Activated T-cell treated with anti-CD3 and anti-CD28 coated beads, Interleukin-2, amount 50 U/mL, for 4 hours (primary cell): Measurements from ENCODE around the gene HHATL. TPM values are rescaled to one million over a fixed set of nuclear protein-coding genes. Genes with fewer than 3 reads are reported as not detected.

Experiments used
- ATAC-seq, 2 donors: fragments of 200-7000 bp; cut with Tn5 transposase; one replicate each; pipeline ENCODE4 v1.10.0; 2021
- DNase-seq: peaks from one replicate; pipeline ENCODE4 v3.0.0-alpha.2; 2020
- H3K27me3 Mint-ChIP-seq: one replicate; pipeline ENCODE4 v1.8.0; 2021; ENCODE audit warnings: low read depth, mixed read lengths
- H3K36me3 Mint-ChIP-seq: one replicate; pipeline ENCODE4 v1.8.0; 2022; ENCODE audit warnings: mixed read lengths; ENCODE audit not compliant: insufficient read depth
- H3K4me1 Mint-ChIP-seq: one replicate; pipeline ENCODE4 v1.8.0; 2021; ENCODE audit warnings: low read depth, mixed read lengths
- H3K4me3 Mint-ChIP-seq: one replicate; pipeline ENCODE4 v1.8.0; 2021; ENCODE audit warnings: mild to moderate bottlenecking, moderate library complexity, mixed read lengths
- H3K9me3 Mint-ChIP-seq: one replicate; pipeline ENCODE4 v1.8.0; 2021; ENCODE audit warnings: mixed read lengths
- total RNA-seq, 3 donors: library from RNA; stranded (reverse); gene quantifications; one replicate each; pipeline ENCODE4 v1.2.1, GENCODE V29; 2021

HHATL gene
- total RNA-seq, 3 donors from 2014 or later, result not detected

- Mint-ChIP-seq H3K9me3 (no peaks in the 10 kb centered on the region), H3K27me3 (peaks cover 18% of the 10 kb centered on the region), H3K36me3 (no peaks in the 10 kb centered on the region), H3K4me3 (no peak overlapping the region), H3K4me1 (no peaks in the 10 kb centered on the region)
- no peak for DNase-seq
- ATAC-seq, result no peak
These were observed 9.7 kb upstream of the HHATL start for GRCh38 chr3:42712344-42712648.

DNA sequence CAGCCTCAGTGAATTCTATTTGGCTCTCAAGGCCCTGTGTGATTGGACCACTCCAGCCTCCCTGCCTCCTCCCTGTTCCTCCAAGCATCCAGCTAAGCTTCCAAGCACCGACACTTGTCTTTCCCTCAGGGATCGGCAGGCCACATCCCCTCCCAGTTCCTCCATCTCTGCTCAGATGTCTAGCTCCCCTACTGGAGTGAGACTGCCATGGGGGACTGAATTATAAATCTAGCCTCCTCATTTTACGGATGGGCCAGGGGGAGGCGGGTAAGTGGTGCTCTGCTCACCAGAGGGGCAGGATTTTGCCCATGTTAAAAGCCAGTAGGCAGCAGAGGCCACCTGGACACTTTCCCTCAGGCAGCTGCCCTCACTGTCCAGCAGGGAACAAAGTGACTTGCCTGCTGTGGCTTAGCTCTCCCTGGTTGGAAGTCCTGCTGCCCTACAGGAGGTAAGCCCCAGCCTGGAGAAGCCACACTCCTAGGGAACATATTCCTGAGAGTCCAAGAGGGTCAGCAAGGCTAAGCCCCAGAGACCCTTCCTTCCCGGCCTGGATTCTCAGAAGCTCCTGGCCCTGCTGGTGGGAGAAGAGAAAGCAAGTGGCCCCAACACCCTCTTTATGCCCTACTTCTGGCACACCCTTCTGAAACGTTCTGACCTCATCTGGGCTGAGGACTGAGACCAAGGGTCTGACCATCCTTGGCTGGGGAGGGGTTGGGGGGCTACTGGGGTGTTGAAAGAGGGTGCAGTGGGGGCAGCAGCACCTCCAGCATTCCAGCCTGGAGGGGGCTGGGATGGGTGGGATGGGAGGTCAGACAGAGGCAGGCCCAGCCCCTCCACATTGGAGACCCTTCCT, 9.1 kb upstream of the HHATL start:
- H3K4me3 Mint-ChIP-seq, result no peak overlapping the region
- H3K9me3 Mint-ChIP-seq, result no peaks in the 10 kb centered on the region
- H3K36me3 Mint-ChIP-seq, result no peaks in the 10 kb centered on the region

DNA sequence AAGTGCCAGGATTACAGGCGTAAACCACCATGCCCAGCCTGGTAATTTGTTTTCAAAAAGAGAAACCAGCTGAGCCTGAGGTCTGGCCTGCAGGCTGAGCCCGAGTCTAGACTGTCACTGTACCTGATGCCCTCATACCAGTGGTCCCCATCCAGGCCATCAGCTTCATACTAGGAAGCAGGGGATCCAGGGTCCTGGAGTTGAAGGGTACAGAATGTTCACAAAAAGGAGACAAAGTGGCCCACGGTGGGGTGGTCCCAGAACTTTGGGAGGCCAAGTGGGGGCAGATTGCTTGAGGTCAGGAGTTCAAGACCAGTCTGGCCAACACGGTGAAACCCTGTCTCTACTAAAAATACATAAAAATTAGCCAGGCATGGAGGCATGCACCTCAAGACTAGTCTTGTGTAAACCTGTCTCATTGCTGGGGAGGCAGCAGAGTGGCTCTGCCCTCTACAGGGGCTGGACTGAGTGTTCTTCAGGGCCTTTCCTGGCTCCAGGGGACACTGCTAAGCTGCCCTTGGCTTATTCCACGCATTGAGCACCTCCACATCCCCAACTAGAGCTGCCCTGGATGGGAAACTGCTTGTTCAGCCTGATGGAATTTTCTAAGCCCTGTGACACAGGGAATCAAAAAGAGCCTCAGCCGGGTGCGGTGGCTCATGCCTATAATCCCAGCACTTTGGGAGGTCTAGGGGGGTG, 7.9 kb upstream of the HHATL start:
- DNase-seq (no peak), ATAC-seq (no peak)
- H3K27me3 Mint-ChIP-seq, result peaks cover 18% of the 10 kb centered on the region
- H3K36me3 Mint-ChIP-seq, result no peaks in the 10 kb centered on the region
- H3K9me3 Mint-ChIP-seq, result no peaks in the 10 kb centered on the region
- no peaks in the 10 kb centered on the region for H3K4me1 Mint-ChIP-seq
- H3K4me3 Mint-ChIP-seq, result no peak overlapping the region

More for the DNA sequence above, 9.1 kb upstream of the HHATL start:
- H3K4me1 Mint-ChIP-seq, result no peaks in the 10 kb centered on the region
- no peak for DNase-seq
- H3K27me3 Mint-ChIP-seq, result peaks cover 18% of the 10 kb centered on the region
- ATAC-seq, result no peak

DNA sequence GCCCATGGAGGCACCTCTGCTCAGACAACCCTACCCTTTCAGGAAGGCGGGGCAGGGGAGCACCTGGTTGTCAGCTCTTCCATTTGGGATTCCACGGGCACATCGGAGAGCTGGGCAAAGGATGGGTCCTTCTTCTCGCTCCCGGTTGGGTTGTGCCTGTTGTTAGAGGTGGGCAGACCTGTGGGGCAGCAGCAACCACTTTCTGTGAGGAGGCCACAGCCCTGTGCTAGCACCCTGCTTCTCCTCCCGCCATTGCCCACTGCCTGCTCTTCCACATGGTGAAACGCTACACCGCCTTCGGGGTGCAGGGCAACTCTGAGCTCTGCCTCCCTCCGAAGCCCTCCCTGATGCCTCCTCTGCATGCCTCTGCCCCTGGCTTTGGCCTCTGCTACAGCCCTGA, 7.0 kb upstream of the HHATL start:
- no peaks in the 10 kb centered on the region for H3K9me3 Mint-ChIP-seq
- no peak overlapping the region for H3K4me3 Mint-ChIP-seq

DNA sequence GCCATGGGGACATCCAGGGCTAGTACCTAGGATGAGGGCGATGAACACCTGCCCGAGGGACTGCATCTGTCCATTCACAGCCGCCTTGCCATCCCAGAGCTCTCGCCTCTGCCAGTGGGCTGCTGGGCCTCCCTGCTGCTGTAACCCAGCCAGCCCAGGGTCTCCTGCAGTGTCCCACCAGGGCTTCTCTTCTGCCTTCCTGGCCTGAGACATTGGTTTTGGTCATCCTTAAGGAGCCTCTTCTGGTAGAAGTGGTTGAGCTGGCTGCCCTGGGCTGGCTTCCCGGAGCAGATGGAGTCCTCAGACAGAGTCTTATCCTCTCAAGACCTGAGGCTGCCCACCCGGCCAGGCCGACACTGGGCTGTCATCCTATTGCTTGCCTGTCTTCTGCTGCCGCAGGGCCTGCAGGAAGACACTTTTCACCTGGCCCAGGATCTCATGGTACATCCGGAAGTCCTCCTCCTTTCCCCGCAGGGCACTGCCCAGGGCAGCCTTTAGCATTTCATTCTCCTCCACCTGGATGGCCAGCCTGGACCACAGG, 6.1 kb upstream of the HHATL start:
- no peak overlapping the region for H3K4me3 Mint-ChIP-seq
- ATAC-seq, result no peak

More for the DNA sequence above, 7.0 kb upstream of the HHATL start:
- ATAC-seq, result no peak
- H3K36me3 Mint-ChIP-seq, result no peaks in the 10 kb centered on the region
- DNase-seq, result no peak
- no peaks in the 10 kb centered on the region for H3K4me1 Mint-ChIP-seq
- peaks cover 18% of the 10 kb centered on the region for H3K27me3 Mint-ChIP-seq

GRCh38 chr3:42707620-42708355, 5.2 kb upstream of the HHATL start:
- DNase-seq (no peak), ATAC-seq (no peak)
- Mint-ChIP-seq H3K4me3 (no peak overlapping the region), H3K36me3 (no peaks in the 10 kb centered on the region), H3K9me3 (no peaks in the 10 kb centered on the region), H3K4me1 (no peaks in the 10 kb centered on the region), H3K27me3 (peaks cover 15% of the 10 kb centered on the region)

More for the DNA sequence above, 6.1 kb upstream of the HHATL start:
- Mint-ChIP-seq H3K4me1 (no peaks in the 10 kb centered on the region), H3K27me3 (peaks cover 15% of the 10 kb centered on the region), H3K36me3 (no peaks in the 10 kb centered on the region), H3K9me3 (no peaks in the 10 kb centered on the region)
- DNase-seq, result no peak

GRCh38 chr3:42706721-42707619, 4.4 kb upstream of the HHATL start:
- Mint-ChIP-seq H3K4me1 (no peaks in the 10 kb centered on the region), H3K27me3 (peaks cover 15% of the 10 kb centered on the region), H3K36me3 (no peaks in the 10 kb centered on the region), H3K4me3 (no peak overlapping the region), H3K9me3 (no peaks in the 10 kb centered on the region)
- ATAC-seq, result no peak
- DNase-seq, result no peak

DNA sequence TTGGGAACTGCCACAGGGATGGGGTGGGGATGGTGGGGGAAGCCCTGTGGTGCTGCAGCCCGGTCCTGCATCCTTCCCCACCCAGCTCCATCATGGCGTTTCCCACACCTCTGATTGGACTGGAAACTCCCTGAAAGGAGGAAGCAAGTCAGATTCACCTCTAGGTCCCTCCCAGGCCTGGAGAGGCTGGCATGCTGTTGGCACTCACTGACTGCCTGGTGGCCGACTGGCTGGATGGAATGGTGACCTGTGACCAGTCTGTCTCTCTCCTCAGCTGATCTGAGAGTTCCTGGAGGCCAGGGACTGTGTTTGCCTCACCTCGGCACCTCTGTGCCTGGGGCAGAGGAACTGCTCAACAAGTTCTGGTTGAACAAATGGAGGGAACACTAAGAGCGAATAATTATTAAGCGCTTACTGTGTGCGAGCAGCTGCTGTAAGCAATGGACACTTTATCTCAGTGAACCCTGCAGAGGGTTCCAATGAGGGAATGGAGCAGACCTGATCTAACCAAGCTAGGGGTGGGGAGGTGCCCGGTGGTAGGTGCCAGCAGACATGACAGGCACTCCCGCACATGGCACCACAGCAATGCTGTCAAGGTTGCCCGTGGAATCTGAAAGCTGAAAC, 3.5 kb upstream of the HHATL start:
- ATAC-seq (no peak), DNase-seq (no peak)
- no peaks in the 10 kb centered on the region for H3K9me3 Mint-ChIP-seq
- no peaks in the 10 kb centered on the region for H3K36me3 Mint-ChIP-seq
- no peaks in the 10 kb centered on the region for H3K4me1 Mint-ChIP-seq
- peaks cover 18% of the 10 kb centered on the region for H3K27me3 Mint-ChIP-seq
- H3K4me3 Mint-ChIP-seq, result no peak overlapping the region

DNA sequence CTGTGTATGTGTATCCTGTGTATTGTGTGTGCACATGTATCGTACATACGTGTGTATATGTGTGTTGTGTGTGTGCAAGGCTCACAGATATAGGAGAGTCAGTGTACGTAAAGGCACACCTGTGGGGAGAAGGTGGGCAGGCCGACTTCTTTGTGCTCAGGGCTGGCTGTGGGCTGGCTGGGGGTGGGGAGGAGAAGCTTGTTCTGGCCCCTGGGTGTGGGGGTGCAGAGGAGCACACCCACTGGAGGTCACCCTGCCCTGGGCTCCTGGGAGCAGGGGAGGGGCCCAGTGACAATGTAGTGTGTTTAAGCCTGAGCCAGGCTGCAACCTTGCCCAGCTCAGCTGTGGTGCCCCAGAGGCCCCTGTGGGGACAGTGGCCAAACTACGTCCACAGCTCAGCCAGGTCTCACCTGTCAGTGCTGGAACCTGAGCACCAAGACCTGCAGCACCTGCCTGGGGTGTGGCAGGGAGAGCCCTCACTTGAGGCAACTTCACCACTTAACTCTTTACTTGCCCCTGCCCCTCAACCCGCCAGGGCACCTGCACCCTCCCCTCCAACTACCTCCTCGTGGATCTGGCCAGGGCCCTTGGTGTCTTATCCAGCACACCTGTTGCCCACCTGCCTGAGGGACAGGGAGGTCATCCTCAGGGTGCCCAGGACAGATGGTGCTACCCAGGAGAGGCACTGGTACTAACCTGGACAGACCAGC, 2.6 kb upstream of the HHATL start:
- DNase-seq, result no peak
- Mint-ChIP-seq H3K4me1 (no peaks in the 10 kb centered on the region), H3K36me3 (no peaks in the 10 kb centered on the region), H3K9me3 (no peaks in the 10 kb centered on the region), H3K27me3 (peaks cover 19% of the 10 kb centered on the region), H3K4me3 (no peak overlapping the region)
- ATAC-seq, result no peak

- Mint-ChIP-seq H3K36me3 (no peaks in the 10 kb centered on the region), H3K4me1 (no peaks in the 10 kb centered on the region), H3K4me3 (no peak overlapping the region), H3K9me3 (no peaks in the 10 kb centered on the region), H3K27me3 (peaks cover 14% of the 10 kb centered on the region)
- DNase-seq (no peak), ATAC-seq (no peak)
These were observed 1.7 kb upstream of the HHATL start for GRCh38 chr3:42704136-42704841.

DNA sequence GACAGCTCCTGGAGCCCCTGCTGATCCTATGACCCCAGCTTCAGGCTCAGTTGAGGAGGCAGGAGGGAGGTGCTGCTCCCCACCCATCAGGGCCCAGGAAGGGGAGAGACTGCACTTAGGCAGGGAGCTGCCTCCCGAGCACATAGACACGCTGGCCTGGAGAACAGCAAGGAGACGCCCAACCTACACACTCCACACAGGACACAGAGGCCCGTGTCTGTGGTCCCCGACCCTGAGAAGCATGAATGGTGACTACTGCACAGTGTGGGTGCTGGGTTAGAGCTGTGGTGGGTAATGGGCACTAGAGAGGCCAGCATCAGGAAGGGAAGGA, 1.1 kb upstream of the HHATL start:
- DNase-seq, result no peak
- ATAC-seq, result no peak
- H3K4me3 Mint-ChIP-seq, result no peak overlapping the region
- no peaks in the 10 kb centered on the region for H3K9me3 Mint-ChIP-seq
- peaks cover 2% of the 10 kb centered on the region for H3K4me1 Mint-ChIP-seq
- peaks cover 8% of the 10 kb centered on the region for H3K27me3 Mint-ChIP-seq
- no peaks in the 10 kb centered on the region for H3K36me3 Mint-ChIP-seq

- Mint-ChIP-seq H3K9me3 (no peaks in the 10 kb centered on the region), H3K4me3 (no peak overlapping the region), H3K27me3 (peaks cover 7% of the 10 kb centered on the region), H3K4me1 (peaks cover 2% of the 10 kb centered on the region), H3K36me3 (no peaks in the 10 kb centered on the region)
- DNase-seq (no peak), ATAC-seq (no peak)
These were observed 540 bp upstream of the HHATL start for GRCh38 chr3:42702982-42703694.
